CD14-positive monocyte (primary cell): ENCODE results near the gene RFX1. TPM values are rescaled to one million over a fixed set of nuclear protein-coding genes. Genes with fewer than 3 reads are reported as not detected.

Experiments used
- DNase-seq, 3 donors: peaks; one replicate each; pipeline ENCODE4 v3.0.0-alpha.2; 2011 to 2022
- H2AFZ ChIP-seq: 2 replicates; pipeline ENCODE4 v1.6.0; 2012; ENCODE audit warnings: mild to moderate bottlenecking, low read depth, low read length, inconsistent platforms; ENCODE audit not compliant: insufficient read depth, poor library complexity, severe bottlenecking
- H3K27ac ChIP-seq, 2 donors: 1 replicate in 1 of 2; 2 replicates in 1 of 2; pipeline ENCODE4 v1.5.1; 2012 to 2013; ENCODE audit warnings: low read length in 2 of 2, control low read depth in 1 of 2, inconsistent platforms in 1 of 2, low read depth in 1 of 2, mild to moderate bottlenecking in 1 of 2
- H3K27me3 ChIP-seq, 2 donors: one replicate each; pipeline versions ENCODE4 v1.6.0 to v1.6.1; 2011 to 2013; ENCODE audit warnings: low read length in 2 of 2; ENCODE audit not compliant: control insufficient read depth in 2 of 2, insufficient read depth in 2 of 2
- H3K36me3 ChIP-seq, 2 donors: replicated peaks in 1 of 2; 1 replicate in 1 of 2; 2 replicates in 1 of 2; pipeline versions ENCODE4 v1.5.1 to v1.6.1; 2012 to 2013; ENCODE audit warnings: low read length in 2 of 2, control low read depth in 1 of 2, inconsistent platforms in 1 of 2, mild to moderate bottlenecking in 1 of 2; ENCODE audit not compliant: insufficient read depth in 2 of 2, control insufficient read depth in 1 of 2
- H3K4me1 ChIP-seq, 2 donors: 1 replicate in 1 of 2; 2 replicates in 1 of 2; pipeline versions ENCODE4 v1.5.1 to v1.6.1; 2012 to 2013; ENCODE audit warnings: low read length in 2 of 2, control low read depth in 1 of 2, inconsistent platforms in 1 of 2, mild to moderate bottlenecking in 1 of 2, moderate library complexity in 1 of 2; ENCODE audit not compliant: insufficient read depth in 2 of 2, control insufficient read depth in 1 of 2
- H3K4me2 ChIP-seq: replicated peaks from 2 replicates; pipeline ENCODE3; 2012; ENCODE audit warnings: low read length, moderate library complexity, mild to moderate bottlenecking; ENCODE audit not compliant: poor library complexity, severe bottlenecking; ENCODE audit errors: extremely low read depth
- H3K4me3 ChIP-seq, 3 experiments: fragments of 200-600 bp in 1 of 3; sonication (generic) in 1 of 3; replicated peaks in 1 of 3; 1 replicate in 2 of 3; 2 replicates in 1 of 3; pipeline ENCODE4 v1.5.1; 2011 to 2013; ENCODE audit warnings: low read length in 3 of 3, mild to moderate bottlenecking in 3 of 3, control low read depth in 2 of 3, low read depth in 2 of 3, inconsistent platforms in 1 of 3, moderate library complexity in 1 of 3
- H3K79me2 ChIP-seq: 2 replicates; pipeline ENCODE4 v1.6.0; 2012; ENCODE audit warnings: mild to moderate bottlenecking, control low read depth, inconsistent platforms, low read length, moderate library complexity; ENCODE audit not compliant: insufficient read depth
- H3K9ac ChIP-seq: 2 replicates; pipeline ENCODE4 v1.6.0; 2017; ENCODE audit warnings: low read length, mild to moderate bottlenecking; ENCODE audit not compliant: insufficient read depth, poor library complexity, severe bottlenecking
- H3K9me3 ChIP-seq, 2 donors: replicated peaks in 1 of 2; 1 replicate in 1 of 2; 2 replicates in 1 of 2; pipeline versions ENCODE4 v1.5.1 to v1.6.1; 2012 to 2013; ENCODE audit warnings: low read length in 2 of 2, control low read depth in 1 of 2; ENCODE audit not compliant: control insufficient read depth in 1 of 2, insufficient read depth in 1 of 2
- H4K20me1 ChIP-seq: 2 replicates; pipeline ENCODE4 v1.6.0; 2012; ENCODE audit warnings: mild to moderate bottlenecking, low read length, control low read depth, moderate library complexity; ENCODE audit not compliant: insufficient read depth
- H3K27ac Mint-ChIP-seq, 7 donors: one replicate each; pipeline ENCODE4 v1.8.0; 2020; ENCODE audit warnings: mild to moderate bottlenecking in 7 of 7, mixed read lengths in 7 of 7, moderate library complexity in 6 of 7, inconsistent platforms in 2 of 7
- H3K27me3 Mint-ChIP-seq, 3 donors: one replicate each; pipeline ENCODE4 v1.8.0; 2021 to 2022; ENCODE audit warnings: low read depth in 3 of 3, mild to moderate bottlenecking in 3 of 3, mixed read lengths in 3 of 3, moderate library complexity in 3 of 3, inconsistent platforms in 1 of 3
- H3K36me3 Mint-ChIP-seq, 2 donors: one replicate each; pipeline ENCODE4 v1.8.0; 2020; ENCODE audit warnings: mixed read lengths in 2 of 2, inconsistent platforms in 1 of 2, mild to moderate bottlenecking in 1 of 2
- H3K4me1 Mint-ChIP-seq: one replicate; pipeline ENCODE4 v1.8.0; 2020; ENCODE audit warnings: mild to moderate bottlenecking, mixed read lengths
- H3K4me3 Mint-ChIP-seq, 2 donors: one replicate each; pipeline ENCODE4 v1.8.0; 2020; ENCODE audit warnings: mild to moderate bottlenecking in 2 of 2, mixed read lengths in 2 of 2, moderate library complexity in 1 of 2
- H3K9me3 Mint-ChIP-seq, 7 donors: one replicate each; pipeline ENCODE4 v1.8.0; 2020 to 2022; ENCODE audit warnings: mixed read lengths in 7 of 7, mild to moderate bottlenecking in 6 of 7, moderate library complexity in 6 of 7, inconsistent platforms in 2 of 7
- WGBS: methylation state at CpG from one replicate; pipeline ENCODE4 v1.1.5; 2013; ENCODE audit warnings: missing lambda C conversion rate; ENCODE audit not compliant: insufficient coverage; 5-methylcytosine and 5-hydroxymethylcytosine counted together
- intact Hi-C, 2 donors: fragments of 100-400 bp; cut with micrococcal nuclease; formaldehyde crosslinking; loops; one replicate each; pipeline versions ENCODE4 v1.15.0 to v1.15.1; 2023
- polyA plus RNA-seq, 3 donors: library from polyadenylated mRNA; depleted of rRNA in 1 of 3; unstranded in 2 of 3; stranded (reverse) in 1 of 3; fragments of 300-500 nt in 2 of 3; fragments of >200 nt in 1 of 3; fragmentation: Illumina TruSeq in 2 of 3; gene quantifications; 1 replicate in 2 of 3; 2 replicates in 1 of 3; pipeline ENCODE4 v1.2.3, GENCODE V29; 2012 to 2021
- TF ChIP-seq, protein P1 (sequence below): fragments of 200-600 bp; IDR thresholded peaks from one replicate; pipeline ENCODE4 v1.8.0; 2022; ENCODE audit warnings: antibody characterized with exemption, mild to moderate bottlenecking

The RFX1 gene
- polyA plus RNA-seq, 3 donors = 0.89 to 12.8 (median 0.95) TPM

GRCh38 chr19:13920940-13921747 is 85.0 kb downstream of the RFX1 start:
- Histone ChIP-seq H4K20me1 (no peaks in the 10 kb centered on the region), H3K27me3 (no peaks in the 10 kb centered on the region), H3K79me2 (no peaks in the 10 kb centered on the region), H3K4me2 (no peak overlapping the region), H3K9me3 (peaks cover 11 to 13% of the 10 kb centered on the region in 2 donors), H3K4me3 (no peak overlapping the region), H3K9ac (no peak overlapping the region), H3K4me1 (peaks cover 0 to 1% of the 10 kb centered on the region in 2 donors), H3K36me3 (peaks cover 69 to 87% of the 10 kb centered on the region in 2 donors), H2AFZ (no peak overlapping the region), H3K27ac (peak overlapping the region in 1 of 2 donors; percentile 49)
- peaks cover 2% of the 10 kb centered on the region for H3K4me1 Mint-ChIP-seq
- H3K27ac Mint-ChIP-seq = peak overlapping the region; percentile 28 to 87 (median 70)
- DNase-seq = peak; percentile 30 to 58 (median 44)
- peaks cover 6 to 11% (median 8%) of the 10 kb centered on the region in 7 donors for H3K9me3 Mint-ChIP-seq
- TF ChIP-seq, protein P1, sequence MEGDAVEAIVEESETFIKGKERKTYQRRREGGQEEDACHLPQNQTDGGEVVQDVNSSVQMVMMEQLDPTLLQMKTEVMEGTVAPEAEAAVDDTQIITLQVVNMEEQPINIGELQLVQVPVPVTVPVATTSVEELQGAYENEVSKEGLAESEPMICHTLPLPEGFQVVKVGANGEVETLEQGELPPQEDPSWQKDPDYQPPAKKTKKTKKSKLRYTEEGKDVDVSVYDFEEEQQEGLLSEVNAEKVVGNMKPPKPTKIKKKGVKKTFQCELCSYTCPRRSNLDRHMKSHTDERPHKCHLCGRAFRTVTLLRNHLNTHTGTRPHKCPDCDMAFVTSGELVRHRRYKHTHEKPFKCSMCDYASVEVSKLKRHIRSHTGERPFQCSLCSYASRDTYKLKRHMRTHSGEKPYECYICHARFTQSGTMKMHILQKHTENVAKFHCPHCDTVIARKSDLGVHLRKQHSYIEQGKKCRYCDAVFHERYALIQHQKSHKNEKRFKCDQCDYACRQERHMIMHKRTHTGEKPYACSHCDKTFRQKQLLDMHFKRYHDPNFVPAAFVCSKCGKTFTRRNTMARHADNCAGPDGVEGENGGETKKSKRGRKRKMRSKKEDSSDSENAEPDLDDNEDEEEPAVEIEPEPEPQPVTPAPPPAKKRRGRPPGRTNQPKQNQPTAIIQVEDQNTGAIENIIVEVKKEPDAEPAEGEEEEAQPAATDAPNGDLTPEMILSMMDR = no peak
- intact Hi-C loops = no loop called here
- no peaks in the 10 kb centered on the region for H3K27me3 Mint-ChIP-seq
- WGBS = 88% methylated on average over 2 of the region's 2 CpGs
- H3K36me3 Mint-ChIP-seq = peaks cover 62 to 86% of the 10 kb centered on the region in 2 donors
- H3K4me3 Mint-ChIP-seq = no peak overlapping the region

DNA sequence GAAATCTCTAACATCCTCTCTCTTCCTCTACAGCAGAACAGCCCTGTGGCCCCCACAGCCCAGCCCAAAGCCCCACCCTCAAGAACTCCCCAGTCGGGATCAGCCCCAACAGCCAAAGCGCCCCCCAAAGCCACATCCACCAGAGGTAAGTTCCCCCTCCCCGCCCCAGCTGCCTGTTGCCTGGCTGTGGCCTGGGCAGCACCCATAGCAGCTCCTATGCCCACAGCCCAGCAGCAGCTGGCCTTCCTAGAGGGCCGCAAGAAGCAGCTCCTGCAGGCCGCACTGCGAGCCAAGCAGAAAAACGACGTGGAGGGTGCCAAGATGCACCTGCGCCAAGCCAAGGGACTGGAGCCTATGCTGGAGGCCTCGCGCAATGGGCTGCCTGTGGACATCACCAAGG is 85.6 kb downstream of the RFX1 start:
- Mint-ChIP-seq H3K27ac (peak overlapping the region in 3 of 7 donors; percentile 9 to 83 (median 51)), H3K9me3 (peaks cover 6 to 11% (median 8%) of the 10 kb centered on the region in 7 donors), H3K4me1 (no peaks in the 10 kb centered on the region), H3K4me3 (no peak overlapping the region), H3K36me3 (peaks cover 65 to 89% of the 10 kb centered on the region in 2 donors), H3K27me3 (no peaks in the 10 kb centered on the region)
- intact Hi-C loops = no loop called here
- Histone ChIP-seq H3K27ac (peak overlapping the region in 1 of 2 donors; percentile 49), H3K79me2 (no peaks in the 10 kb centered on the region), H3K27me3 (no peaks in the 10 kb centered on the region), H3K9ac (no peak overlapping the region), H3K4me2 (no peak overlapping the region), H2AFZ (no peak overlapping the region), H4K20me1 (no peaks in the 10 kb centered on the region), H3K4me1 (no peaks in the 10 kb centered on the region), H3K36me3 (peaks cover 69 to 92% of the 10 kb centered on the region in 2 donors), H3K9me3 (peaks cover 11 to 13% of the 10 kb centered on the region in 2 donors), H3K4me3 (no peak overlapping the region)
- TF ChIP-seq, protein P1 = no peak
- 94% methylated on average over 11 of the region's 11 CpGs for WGBS
- DNase-seq = no peak
